Germinal center (tissue), 1 donor: ENCODE measurements around the gene ZNF70.
A peak's percentile ranks its signal among the peaks of the same experiment; 100 is the strongest.

Source experiments
- DNase-seq: peaks from one replicate; pipeline ENCODE4 v3.0.0; 2012; ENCODE audit warnings: mixed read lengths, low spot score

ZNF70 gene

DNA sequence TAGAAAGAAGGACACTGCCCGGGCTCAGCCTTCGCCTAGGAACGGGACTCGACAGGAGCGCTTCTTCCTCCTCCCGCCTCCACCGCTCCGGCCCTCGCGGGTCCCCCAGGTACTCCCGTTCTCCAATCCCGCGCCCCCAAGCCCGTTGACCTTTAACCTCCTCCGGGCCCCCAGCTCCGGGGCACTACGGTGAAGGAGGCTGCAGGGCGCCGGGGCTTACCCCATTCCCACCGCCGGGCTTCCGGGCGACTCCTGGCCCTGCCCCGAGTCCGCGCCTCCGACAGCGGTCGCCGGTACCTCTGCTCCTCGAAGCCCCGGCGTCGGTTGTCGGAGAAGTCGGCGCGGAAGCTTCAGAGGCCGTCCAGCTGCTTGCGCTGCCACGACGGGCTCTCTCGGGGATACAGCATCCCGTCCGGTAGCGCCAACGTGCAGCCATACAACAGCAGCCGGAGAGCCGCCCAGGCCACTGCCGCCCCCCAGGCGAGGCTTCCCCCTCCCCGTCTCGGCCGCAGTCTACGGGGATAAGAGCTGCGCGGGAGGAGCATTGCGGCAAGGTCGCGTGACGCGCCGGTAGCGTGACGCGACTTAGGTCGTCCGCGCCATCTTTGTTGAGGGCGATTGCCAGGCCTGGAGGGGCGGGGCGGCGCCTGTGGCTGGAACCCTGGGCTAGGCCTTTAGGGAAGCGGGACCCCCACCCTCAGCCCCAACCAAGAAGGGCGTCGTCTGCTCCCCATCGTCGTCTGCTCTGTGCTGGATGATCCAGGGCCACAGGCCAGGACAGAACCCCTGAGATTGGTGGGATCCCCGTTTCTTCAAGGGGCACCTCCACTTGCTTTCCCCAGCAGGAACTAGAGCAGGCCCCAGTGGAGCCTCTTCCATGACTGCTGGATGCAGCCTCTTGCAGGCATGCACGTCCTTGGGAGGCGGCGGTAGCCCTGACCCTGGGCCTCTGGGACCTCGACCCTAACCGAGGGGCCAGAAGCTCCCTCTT, 33.8 kb downstream of the ZNF70 start:
- peak; percentile 89 for DNase-seq

DNA sequence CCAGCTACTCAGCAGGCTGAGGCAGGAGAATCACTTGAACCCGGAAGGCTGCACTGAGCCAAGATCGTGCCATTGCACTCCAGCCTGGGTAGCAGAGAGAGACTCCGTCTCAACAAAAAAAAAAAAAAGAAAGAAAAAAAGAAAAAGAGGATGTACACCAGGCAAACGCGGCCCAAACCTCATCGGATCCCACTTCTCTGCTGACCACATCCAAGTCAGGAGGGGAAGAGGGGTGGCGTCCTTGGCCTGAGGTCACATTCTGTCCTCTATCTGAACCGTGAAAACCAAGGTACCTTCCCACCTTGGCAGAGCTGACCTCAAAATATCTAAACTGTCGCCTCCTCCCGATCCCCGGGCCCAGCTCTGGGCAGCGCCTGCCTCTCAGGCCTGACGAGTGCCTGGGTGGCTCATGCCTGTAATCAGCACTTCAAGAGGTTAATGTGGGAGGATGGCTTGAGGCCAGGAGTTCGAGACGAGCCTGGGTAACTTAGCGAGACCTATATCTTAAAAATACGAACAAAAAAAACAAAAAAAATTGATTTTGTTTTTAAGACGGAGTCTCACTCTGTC, 35.0 kb downstream of the ZNF70 start:
- DNase-seq = no peak

DNA sequence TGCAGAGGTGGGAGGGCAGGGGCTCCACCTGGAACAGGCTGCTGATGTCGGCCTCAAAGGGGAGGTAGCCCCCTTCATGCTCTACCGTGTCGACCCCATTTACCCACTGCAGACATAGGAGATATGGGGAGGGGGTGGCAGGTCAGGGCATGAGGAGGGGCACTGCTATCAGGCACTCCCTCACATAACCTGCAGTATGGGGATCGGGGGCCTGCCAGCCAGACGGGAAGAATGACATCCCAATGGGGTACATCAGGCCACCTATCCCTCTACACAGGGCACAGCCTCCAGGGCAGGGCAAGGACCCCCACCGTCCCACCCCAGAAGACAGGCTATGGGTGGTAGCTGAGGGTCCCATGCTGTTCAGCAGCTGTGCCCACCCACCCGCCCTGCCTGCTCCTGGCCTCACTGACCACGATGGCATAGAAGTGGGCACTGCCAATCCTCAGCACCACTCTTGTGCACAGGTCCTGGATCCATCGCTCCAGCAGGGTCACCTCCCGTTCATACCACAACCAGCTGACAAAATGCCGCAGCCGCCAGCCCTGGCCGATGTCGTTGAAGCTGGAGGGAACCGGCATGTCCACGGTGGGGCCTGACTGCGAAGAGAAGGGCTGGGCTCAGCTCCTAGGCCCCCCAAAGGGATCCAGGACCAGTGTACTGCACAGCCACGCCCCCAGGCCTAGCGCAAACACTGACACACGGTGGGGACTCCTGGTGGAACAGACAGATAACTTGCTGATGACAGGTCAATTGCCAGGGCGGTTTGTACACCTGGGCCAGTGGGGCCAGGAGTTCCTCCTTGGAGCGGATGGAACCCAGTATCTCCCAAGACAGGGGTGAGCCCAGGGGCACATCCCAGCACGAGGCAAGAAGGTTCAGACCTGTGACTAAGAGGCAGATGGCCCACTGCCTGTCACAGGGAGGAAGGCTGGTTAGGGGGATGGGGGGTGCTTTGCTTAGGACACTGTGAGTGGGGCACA, 36.0 kb downstream of the ZNF70 start:
- no peak for DNase-seq

DNA sequence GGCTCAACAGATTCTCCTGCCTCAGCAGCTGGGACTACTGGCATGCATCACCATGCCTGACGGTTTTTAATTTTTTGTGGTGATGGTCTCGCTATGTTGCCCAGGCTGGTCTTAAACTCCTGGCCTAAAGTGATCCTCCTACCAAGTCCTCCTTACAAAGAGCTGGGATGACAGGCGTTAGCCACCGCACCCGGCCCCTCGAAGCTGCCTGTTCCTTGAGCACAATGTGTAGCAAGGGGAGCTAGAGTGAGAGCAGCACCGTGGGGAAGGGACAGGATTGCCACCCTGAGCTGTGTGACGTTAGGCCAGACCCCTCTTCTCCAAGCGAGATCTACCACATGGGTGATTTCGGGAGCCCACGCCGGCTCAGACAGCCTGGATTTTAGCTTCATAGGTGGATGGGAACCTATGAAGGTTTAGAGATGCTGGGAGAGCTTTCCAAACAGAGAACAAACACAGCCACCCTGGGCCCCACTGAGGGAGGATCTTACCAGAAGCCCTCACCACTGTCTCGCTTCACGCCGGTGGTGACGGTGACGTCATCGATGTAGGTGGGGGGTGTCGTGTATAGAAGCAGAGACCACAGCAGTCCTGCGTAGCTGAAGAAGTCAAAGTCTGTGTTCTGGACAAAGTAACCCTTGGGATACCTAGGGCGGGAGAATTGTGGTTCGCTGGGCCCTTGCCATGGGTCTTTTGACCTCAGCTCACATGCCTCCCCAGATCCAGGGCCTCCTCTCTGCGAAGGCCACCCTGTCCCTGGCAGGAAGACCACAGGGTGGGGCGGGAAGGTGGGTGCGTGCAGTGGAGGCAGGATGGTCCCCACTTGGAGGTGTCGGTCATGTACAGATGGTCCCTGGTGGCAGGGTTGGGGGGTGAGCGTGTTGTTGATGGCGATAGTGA, 37.0 kb downstream of the ZNF70 start:
- DNase-seq = no peak

DNA sequence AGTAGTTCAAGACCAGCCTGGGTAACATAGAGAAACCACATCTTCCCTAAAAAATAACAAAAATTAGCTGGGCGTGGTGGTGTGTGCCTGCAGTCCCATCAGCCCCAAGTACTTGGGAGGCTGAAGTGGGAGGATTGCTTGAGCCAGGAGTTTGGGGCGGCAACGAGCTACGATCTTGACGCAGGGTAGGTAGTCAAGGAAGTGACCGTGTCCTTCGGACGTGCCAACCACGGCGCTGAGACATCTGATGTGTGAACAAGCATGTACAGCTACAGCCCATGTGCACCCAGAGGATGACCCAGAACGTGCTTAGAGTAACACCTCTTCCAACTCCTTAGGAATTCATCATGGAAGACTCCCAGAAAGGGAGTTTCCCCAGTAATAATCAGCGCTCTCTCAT, 38.7 kb downstream of the ZNF70 start:
- no peak for DNase-seq

DNA sequence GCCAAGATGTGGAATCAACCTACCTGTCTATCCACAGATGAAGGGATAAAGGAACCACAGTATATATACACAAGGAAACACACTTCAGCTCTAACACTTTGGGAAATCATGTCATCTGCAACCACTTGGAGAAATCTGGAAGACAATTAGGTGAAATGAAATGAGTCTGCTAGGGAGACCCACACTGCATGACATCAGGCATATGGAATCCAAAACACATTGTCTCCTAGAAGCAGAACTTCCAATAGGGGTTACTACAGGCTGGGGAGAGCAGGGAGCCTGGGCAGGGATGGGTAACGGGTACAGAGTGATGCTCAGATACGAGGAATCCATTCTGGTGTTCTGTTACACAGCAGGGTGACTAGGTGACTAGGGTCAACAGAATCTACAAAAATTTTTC, 41.8 kb downstream of the ZNF70 start:
- DNase-seq = no peak

DNA sequence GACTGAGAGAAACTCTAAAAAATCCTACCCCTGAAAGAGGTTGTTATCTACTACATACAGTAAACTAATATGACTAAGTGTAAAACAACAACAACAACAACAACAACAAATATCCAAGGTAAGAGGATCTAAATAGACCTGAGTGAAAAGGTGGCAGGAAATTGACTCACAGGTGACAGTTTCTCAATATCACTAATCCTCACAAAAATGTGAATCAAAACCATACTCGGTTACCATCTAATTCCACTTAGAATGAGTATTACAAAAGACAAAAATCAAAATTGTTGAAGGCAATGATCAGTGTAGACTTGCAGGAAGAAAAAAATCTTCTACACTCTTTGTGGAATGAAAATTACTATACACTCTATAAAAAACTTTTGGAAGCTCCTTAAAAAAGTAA, 42.6 kb downstream of the ZNF70 start:
- no peak for DNase-seq

DNA sequence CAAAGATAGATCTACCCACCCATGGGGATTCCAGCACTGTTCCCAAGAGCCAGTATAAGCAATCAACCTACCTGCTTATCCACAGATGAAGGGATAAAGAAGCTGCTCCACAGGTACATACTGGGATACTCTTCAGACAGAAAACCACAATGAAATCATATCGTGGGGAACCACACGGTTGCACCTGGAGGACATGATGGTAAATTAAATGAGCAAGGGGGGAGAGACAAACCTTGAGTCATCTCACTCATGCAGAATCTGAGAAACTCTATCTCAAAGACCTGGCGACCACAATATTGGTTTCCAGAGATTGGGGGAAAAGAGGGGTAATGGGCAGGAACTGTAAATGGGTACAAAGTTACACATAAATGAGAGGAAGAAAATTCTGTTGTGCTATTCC, 45.6 kb downstream of the ZNF70 start:
- DNase-seq = no peak

DNA sequence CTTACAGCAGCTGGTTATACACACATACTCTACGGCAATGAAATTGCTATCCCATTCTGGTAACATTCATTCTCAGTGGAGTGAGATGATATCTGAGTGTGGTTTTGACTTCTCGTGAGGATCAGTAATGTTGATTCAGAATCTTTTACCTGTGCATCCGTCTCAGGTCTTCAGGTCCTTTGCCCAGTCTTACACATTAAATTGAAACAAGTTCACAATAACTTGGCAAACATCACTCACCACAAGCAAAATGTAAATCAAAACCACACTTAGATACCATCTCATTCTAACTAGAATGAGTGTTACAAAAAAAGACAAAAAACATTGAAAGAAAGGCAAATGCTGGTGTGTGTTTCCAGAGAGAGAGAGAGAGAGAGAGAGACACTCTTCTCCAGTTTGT, 46.1 kb downstream of the ZNF70 start:
- no peak for DNase-seq

DNA sequence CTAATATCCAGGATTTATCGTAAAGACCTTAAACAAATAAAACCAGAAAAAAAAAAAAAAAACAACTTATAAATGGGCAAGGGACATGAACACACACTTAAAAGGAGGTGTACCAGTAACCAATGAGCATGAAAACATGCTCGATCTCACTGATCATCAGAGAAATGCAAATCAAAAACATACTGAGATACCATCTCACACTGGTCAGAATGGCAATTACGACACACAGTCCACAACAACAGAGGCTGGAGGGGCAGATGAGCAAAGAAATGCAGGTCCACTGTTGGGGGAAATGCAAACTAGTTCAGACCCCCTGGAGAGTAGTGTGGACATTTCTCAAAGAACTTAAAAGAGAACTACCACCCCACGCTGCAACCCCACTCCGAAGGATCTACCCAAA, 46.9 kb downstream of the ZNF70 start:
- DNase-seq = no peak

DNA sequence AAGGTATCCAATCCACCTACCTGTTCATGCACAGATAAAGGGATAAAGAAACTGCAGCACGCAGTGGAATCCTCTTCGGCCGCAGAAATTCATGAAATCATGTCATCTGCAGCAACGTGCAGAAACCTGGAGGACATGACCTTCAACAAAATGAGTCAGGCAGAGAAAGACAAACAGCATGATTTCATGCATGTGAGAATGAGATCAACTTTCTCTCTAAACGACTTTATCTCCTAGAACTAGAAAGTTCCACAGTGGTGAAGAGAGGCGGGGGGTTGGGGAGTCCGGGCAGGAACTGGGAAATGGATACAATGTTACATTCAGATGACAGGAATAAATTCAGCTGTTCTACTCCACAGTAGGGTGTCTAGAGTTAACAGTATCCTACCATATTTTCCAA, 50.2 kb downstream of the ZNF70 start:
- DNase-seq = no peak

DNA sequence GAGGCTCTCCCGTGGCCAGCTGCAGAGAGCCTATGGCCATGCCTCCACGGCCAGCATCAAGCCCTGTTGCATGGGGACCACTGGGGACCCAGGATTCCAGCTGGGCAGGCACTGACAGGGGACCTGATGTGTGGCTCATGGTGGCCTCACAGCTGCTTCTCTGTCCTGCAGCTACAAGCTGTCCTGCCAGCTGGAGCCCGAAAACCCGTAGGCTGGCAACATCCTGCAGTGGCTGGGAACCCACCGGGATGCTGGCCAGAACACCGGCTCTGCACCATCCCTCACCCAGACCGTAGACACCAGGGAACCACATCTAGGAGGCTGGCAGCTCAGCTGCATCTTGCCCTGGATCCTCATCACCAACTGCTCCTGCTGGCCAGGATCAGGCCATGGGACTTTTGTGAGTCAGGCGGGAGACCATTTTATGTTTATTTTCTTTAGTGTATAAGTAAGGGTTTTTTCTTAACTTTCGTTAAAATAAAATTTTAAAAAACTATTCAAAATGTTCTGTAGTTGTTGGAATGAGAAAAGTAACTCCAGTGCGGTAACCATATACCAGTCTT, 52.2 kb downstream of the ZNF70 start:
- DNase-seq = no peak

DNA sequence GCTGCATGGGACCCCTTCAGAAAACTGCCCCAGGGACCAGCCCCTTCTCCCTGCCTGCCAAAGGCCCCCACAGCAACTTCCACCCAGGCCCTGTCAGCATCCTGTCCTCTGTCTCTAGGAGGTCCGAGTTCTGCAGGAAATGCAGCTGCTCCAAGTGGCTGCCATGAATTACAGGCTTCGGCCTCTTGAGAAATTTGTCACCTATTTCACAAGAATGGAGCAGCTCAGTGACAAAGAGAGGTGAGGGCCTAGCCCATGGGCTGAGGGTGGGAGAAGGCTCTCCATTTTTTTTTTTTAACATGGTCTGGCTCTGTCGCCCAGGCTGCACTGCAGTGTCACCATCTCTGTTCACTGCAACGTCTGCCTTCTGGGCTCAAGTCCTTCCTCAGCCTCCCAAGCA, 52.8 kb downstream of the ZNF70 start:
- no peak for DNase-seq

DNA sequence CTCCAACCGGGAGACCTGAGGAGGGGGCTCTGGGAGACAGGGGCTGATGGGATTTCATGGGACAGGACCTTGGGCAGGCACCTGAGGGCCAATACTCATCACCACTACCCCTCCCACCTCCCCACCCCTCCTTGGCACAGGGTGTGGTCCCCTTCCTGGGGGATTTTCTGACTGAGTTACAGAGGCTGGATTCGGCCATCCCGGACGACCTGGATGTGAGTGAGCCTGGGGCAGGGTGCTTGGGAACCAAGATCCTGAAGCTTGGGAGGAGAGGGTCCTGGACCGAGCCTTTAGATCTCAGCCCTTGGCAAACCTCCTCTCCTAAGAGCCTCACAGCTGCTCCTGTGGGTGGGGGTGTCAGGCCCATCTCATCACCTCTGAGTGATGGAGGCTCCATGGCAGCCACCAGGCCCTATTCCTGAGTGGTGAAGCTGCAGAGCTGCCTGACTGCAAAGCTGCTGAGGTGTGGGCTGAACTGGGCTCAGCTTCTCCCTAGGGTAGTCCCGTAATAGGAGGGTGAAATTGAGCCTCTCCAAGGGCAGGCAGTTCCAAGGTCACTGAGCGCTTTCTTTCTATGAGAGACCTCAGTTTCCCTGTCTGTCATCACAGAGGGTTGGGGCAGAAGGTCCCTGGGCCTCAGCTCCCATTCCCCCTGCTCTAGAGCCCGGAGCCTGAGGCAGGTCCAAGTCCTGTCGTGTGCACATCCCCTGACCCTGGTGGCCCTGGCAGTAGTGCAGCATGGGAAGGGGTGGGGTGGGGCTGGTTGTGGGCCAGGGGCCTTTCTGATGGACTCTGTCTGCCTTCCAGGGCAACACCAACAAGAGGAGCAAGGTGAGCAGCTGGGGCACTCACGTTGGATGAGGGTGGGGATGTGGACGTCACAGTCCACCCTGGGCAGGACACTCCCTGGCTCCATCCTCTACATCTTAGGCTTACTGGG, 53.6 kb downstream of the ZNF70 start:
- DNase-seq = no peak

DNA sequence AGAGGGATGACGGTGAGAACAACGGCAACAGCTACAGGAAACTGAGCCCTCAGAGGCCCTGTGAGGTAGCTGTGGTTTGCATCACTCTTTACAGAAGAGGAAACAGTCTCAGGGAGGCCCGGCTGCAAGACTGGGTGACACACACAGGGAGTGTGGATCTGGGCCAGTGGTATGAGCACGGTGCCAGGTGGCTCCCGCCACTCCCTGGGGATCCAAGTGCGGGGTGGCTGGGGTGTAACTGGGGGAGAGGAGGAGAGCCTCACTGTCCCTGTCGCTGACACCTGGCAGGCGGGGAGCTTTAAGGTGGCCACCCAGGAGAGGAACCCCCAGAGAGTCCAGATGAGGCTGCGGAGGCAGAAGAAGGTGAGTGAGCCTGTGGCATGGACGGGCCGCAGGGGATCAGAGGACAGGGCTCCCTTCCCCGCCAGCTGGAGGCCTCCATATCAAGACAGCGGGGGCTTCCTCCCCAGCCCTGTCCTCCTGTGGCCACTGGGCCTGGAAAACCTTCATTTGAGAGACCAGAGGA, 54.5 kb downstream of the ZNF70 start:
- DNase-seq = peak; percentile 83

DNA sequence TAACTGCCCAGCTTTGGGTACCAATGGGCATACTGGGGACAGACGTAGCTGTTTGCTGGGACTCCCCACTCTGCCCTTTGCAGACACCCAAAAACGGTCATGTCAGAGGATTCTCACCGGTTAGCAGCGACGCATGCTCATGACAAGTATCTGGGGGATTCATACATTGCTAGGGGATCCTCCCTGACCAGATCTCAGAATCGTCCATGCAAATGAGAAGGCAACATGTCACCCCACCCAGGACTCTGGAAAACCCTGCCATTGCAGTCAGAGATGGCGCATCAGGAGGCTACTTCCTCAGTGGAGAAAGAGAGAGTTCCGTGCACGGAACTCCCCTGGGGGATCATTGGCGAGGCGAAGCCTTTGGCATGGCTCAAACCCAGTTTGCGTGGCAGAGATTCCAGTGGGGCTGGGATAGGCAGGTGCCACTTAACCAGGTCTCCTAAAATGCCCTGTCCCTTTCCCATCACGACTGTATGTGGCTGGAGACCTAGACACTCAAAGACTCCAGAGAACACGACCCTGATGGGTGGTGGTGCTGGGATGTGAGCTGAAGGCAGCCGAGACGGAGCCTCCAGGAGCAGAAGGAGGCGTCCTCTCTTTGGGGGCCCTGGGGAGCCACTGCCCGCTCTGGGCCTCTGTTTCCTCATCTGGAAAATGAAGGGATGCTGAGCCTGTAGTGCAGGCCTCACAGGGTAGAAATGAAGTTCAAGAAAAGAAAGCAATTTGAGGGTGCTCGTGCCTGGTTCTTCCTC, 55.2 kb downstream of the ZNF70 start:
- no peak for DNase-seq

DNA sequence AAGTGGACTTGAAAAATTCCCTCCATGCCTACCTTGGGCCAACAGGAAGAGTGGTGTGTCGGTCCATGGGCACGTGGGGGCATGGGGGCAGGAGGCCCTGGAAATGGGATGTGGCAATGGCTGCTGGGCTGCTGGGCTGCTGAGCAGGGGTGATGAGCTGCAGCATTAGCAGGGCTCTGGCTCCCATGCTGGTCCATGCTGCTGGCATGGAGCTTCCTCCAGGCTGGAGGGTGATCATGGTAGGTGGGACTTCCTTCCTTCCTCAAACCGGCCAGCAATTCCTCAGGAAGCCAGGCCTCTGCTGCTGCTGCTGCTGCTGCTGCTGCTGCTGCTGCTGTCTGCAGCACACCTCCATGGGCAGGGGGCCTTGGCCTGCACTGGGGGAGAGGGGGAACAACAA, 55.8 kb downstream of the ZNF70 start:
- DNase-seq = no peak

DNA sequence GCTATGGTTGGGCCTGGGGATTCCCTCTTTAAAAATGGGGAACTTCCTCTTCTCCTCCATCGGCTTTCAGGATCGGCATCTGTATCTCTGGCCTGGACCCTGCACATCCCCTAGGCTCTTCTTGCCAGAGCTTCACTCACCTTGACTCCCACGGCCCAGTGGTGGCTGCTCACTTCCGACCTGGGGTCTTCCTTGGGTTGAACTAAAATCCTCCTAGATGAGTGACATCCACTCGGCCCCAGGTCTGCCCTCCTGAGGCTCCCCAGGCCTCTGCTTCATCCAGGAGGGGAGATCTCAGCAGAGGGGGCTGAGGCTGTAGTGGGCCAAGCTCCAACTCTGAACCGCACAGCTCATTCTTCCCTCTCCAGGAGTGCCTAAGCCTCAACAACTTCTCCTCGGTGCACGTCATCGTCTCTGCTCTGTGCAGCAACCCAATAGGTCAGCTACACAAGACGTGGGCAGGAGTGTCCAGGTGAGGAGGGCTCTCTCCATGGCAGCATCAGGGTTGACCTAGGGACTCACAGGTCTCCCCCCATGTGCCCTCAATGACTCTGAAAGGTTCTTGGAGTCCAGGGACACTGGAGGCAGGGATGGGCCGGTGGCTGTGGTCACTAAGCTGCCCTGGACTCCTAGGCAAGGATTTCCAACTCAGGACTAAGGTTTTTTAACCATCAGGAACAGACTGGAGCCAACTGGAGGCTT, 56.8 kb downstream of the ZNF70 start:
- DNase-seq = no peak
